ENCODE results near the gene ZNF324B.

The ZNF324B gene

DNA sequence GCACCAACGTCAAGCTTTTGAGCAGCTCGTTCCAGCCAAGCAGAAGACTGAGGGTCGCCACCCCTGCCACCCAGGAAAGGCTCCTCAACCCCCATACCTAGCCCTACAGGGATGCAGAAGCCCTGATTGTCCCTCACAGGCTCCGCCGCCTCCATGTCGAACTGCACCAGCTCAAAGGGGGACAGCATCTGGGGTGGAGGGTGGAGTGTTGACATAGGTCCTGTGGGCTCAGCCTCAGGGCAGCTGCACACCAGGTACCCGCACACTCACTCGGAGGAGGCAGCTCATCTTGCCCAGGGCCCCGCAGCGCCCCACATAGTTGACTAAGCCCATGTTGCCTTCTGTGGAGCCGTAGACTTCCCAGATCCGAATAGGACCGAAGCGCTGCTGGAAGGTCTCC lies 48.8 kb downstream of the ZNF324B start:
- TF ChIP-seq, protein P1, sequence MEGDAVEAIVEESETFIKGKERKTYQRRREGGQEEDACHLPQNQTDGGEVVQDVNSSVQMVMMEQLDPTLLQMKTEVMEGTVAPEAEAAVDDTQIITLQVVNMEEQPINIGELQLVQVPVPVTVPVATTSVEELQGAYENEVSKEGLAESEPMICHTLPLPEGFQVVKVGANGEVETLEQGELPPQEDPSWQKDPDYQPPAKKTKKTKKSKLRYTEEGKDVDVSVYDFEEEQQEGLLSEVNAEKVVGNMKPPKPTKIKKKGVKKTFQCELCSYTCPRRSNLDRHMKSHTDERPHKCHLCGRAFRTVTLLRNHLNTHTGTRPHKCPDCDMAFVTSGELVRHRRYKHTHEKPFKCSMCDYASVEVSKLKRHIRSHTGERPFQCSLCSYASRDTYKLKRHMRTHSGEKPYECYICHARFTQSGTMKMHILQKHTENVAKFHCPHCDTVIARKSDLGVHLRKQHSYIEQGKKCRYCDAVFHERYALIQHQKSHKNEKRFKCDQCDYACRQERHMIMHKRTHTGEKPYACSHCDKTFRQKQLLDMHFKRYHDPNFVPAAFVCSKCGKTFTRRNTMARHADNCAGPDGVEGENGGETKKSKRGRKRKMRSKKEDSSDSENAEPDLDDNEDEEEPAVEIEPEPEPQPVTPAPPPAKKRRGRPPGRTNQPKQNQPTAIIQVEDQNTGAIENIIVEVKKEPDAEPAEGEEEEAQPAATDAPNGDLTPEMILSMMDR (IDR thresholded peaks at IDR 0.05; ENCODE audit: low read depth, low read length): no peak
- DNase-seq (ENCODE audit: low read depth in 2 of 2): no peak
- H3K4me3 ChIP-seq (replicated peaks in 1 of 2; ENCODE audit: low read depth in 2 of 2, low read length in 2 of 2): peak overlapping the region in 1 of 2 donors; percentile 57

All from cardiac fibroblast (primary cell).